GM21526 (cell line): ENCODE measurements around the gene SUGP2.
"Not testable (repeated sequence)": the region's sequence is repeated elsewhere in the genome, so short reads cannot be mapped to it uniquely, and the experiment has no call there.

Experiments used
- ATAC-seq: cut with Tn5 transposase; IDR thresholded peaks from one replicate; pipeline ENCODE4 v1.9.1; 2021; ENCODE audit warnings: moderate library complexity; ENCODE audit not compliant: unreplicated experiment, low FRiP score

SUGP2 gene

DNA sequence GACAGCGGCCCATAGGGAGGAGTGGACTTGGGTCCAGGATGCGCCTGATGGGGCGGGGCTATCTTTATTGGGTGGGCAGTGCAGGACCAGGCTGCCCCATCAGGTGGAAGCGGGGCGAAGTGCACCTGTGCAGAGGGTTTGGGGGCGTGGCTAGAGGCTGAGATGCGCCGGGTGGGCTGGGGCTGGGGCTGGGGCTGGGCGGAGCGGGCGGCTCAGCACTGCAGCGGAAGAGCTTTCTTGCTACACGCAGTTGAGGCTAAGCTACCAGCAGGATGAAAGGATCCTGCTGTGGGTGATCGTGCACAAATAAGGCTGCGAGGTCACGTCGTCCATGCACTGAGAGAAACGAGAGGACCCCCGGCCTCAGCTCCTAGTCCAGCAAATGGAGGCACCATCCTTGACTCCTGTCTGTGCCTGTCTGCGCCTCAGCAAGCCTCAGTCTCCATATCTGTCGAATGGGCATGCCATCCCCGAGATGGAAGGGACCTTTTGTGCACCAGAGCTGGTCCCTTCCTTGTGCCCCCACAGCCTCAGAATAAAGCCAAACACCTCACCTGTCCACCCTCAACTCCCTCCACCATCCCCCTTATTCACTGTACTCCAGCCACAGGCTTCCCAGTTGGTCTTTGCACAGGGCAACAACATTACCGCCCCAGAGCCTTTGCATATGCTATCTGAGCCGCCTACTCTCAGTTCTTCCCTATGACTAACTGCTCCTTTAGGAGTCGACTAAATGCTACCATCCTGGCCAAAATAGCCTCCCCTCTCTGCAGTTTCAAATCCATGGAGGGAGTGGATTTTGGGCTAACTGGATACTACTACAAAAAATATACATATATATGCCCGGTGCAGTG is 71.3 kb downstream of the SUGP2 start:
- ATAC-seq, result no peak

DNA sequence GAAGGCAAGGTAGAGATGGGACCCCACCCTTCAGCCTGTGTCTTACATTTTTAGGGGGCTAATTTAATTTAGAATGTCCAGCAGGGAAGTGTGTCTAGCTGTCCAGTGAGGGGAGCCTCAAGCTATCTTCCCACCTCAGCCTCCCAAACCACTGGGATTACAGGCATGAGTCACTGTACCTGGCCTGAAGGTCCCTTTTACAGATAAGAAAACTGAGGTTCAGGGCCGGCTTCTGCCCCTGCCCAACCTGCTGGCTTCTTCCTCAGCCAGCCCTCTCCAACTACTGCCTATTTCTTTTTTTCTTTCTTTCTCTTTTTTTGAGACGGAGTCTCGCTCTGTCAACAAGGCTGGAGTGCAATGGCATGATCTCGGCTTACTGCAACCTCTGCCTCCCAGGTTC is 72.9 kb downstream of the SUGP2 start:
- ATAC-seq, result no peak

DNA sequence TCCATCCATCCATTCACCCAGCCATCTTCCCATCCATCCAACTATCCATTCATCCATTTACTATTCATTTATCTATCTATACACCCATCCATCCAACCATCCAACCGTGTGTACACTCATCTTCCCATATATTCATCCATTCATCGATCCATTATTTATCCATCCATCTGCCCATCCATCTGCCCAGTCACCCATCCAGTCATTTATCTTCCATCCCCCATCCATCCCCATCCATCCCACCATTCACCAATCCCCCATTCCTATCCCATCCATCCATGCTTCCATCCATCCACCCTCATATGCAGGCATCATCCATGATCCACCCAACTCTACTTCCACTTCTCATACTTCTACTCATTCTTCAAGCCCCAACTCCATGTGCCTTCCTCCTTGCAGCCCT is 78.3 kb downstream of the SUGP2 start:
- no peak for ATAC-seq

DNA sequence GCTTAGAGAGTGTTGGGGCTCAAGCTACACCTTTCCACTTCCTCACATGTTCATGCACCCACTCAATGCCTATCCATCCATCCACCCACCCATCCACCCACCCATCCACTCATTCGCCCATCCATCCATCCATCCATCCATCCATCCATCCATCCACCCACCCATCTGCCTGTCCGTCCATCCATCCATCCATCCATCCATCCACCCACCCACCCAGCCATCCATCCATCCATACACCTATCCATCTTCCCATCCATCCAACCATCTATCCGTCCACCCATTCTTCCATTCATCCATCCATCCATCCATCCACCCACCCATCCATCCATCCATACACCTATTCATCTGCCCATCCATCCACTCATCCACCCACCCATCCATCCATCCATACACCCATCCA is 79.2 kb downstream of the SUGP2 start:
- no peak for ATAC-seq

DNA sequence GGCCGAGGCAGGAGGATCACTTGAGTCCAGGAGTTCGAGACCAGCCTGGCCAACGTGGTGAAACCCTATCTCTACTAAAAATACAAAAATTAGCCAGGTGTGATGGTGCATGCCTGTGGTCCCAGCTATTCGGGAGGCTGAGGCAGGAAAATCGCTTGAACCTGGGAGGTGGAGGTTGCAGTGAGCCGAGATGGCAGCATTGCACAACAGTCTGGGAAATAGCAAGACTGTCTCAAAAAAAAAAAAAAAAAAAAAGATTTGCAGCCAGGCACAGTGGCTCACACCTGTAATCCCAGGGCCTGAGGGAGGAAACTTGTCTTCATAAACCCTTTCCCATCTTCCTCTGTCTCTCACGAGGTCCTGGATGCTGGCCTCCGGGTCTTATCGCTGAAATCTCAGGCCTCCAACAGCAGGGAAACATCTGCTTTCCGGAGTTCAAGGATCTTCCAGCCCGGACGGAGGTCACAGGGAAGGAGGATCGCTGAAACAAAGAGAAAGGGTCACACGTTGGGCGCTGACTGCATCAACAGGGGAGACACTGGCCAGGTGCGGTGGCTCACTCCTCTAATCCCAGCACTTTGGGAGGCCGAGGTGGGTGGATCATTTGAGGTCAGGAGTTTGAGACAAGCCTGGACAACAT is 80.8 kb downstream of the SUGP2 start:
- ATAC-seq, result not testable (repeated sequence)

DNA sequence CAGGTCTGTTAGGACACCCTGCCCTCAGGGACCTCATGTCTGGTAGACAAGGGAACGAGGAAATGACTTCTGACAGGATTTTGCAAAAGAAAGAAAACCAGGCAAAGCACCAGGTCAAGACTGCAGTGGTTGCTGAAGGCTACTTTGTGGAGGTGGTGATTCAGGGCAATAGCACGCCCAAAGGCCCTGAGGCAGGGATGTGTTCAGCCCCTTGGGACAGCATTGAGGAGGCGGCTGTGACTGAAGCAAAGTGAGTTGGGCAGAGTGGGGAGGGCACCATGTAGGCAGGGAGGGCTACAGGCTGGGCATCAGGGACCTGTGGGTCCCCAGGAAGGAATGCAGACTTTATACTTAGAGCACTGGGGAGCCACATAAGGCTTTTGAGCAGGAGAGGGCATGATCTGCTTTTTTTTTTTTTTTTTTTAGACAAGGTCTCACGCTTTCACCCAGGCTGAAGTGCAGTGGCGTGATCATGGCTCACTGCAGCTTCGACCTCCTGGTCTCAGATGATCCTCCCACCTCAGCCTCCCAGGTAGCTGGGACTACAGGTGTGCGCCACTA is 81.5 kb downstream of the SUGP2 start:
- ATAC-seq, result no peak

DNA sequence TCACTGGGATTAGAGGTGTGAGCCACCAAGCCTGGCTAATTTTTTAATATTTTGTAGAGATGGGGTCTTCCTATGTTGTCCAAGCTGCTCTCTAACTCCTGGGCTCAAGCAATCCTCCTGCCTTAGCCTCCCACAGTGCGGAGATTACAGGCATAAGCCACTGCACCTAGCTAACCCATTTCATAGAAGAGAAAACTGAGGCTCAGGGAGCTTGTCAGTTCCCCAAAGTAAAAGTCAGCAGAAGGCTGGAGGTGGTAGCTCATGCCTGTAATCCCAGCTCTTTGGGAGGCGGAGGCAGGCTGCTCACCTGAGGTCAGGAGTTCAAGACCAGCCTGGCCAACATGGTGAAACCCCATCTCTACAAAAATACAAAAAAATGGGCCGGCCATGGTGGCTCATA is 83.5 kb downstream of the SUGP2 start:
- no peak for ATAC-seq

DNA sequence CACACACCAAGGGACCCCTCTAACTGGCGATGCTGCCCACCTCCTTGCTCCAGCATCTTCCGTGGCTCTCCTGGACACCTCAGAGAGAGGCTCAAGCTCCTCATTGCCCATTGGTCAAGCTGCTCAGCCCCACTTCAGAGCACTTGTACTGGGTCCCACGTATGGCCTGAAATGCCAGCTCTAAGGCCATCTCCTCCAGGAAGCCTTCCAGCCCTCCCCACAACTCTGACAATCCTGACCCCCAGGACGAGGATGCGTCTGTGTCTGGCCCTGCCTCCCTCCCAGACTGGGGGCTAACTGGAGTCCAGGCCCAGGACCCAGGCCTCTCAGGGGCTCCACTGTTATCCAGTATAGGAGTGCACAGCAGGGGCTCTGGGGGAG is 84.4 kb downstream of the SUGP2 start:
- ATAC-seq, result no peak

DNA sequence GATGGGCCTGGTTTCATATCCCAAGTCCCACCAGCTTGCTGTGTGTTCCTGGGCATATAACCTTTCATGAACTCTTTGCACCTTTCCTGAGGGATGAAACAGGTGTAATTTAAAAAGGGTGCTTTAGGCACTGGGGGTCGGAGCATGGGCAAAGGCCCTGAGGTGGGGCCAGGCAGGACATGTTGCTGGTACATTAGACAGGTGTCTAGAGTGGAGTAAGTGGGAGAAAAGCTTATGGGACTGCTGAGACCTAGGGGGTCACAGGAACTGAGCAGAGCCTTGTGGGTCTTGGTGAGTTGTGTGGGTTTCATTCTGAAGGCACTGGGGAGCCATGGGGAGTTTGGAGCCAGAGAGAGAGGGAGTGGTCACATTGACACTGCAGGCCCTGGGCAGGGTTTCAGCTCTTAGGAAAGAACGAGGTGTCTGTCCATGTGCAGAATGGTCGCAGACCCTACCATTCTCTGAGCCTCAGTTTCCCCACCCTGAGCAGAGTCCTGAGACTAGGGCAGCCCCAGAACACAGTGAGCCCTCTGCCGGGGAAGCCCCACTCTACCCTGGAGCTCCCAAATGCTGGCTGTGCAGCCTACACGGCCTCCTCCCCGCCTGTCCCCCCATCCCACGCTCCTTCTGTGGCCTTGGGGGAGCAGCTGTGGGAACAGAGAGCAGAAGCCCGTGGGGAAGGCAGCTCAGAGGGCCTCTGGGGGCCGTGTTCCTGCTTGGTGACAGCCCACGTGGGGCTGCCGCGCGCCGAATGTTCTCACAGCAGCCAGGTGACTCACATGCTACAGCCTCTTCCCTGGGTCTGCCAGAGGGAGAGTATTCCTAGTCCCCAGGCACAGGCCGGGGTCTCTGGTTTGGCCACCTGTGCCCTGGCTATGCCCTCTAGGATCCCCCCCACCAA is 85.0 kb downstream of the SUGP2 start:
- no peak for ATAC-seq

DNA sequence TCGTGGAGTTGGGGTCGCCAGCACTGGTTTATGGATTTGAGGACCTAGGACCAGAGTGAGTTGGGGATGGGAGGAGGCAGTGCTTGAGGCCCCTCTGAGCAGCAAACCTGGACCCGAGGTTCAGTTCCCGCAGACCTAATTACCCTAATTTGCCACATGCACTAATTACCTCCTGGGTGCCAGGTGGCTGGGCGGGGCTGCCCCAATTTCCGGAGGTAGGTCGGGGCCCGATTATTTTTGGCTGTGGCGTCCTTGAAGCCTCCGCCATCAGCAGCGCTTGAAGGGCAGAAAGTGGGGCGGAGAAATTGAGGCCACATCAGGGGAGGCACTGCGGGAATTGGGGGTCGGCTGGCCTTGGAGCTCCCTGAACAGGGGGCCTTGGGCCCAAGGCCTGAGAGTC is 86.4 kb downstream of the SUGP2 start:
- ATAC-seq, result no peak

DNA sequence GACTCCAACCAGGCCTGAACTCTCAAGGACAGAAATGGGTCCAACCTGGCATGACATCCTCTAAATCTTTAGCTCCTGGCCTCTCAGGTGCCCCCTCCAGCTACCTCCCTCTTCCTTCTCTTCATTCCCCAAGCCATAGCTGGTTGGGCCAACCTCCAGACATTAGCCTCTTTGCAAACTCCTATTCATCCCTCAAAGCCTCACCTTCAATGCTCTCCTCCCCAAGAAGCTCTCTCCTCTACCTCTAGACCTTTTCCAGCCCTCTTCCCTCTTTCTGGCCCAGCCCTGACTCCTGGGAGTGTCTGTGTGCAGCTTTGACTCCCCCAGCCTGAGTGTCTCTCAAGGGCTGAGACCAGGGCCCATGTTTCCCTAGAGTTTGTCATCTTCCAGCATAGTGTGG is 87.0 kb downstream of the SUGP2 start:
- ATAC-seq, result no peak

DNA sequence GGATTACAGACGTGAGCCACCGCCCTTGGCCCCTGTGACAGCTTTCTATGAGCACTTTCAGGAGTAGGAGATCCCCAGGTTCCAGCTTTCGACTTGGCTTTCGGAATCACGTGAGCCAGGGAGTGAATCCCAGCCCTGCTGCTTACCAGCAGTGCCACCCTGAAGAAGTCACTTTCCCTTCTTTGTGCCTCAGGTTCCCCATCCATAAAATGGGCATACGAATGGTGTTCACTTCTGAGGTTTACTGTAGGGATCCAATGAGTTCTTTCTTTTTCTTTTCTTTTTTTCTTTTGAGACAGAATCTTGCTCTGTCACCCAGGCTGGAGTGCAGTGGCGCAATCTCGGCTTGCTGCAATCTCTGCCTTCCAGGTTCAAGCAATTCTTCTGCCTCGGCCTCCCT is 88.0 kb downstream of the SUGP2 start:
- no peak for ATAC-seq

DNA sequence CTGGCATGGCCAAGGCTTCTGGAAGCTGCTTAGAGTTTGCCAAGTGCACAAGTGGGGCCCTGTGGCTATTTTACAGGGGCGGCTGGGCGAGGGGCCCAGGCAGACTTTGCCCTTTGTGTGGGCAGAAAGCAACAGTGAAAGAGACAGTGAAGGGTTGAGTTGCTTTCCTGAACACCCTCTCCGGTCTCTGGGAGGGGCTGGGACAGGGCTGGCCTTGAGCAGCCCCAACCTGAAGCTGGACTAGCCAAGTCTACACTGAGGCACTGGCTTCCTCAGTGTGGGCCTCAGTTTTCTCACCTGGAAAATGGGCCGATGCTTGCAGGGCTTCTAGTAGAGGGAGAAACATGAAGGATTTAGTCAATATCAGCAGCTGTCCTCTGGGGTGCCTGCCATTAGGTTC is 89.9 kb downstream of the SUGP2 start:
- no peak for ATAC-seq

DNA sequence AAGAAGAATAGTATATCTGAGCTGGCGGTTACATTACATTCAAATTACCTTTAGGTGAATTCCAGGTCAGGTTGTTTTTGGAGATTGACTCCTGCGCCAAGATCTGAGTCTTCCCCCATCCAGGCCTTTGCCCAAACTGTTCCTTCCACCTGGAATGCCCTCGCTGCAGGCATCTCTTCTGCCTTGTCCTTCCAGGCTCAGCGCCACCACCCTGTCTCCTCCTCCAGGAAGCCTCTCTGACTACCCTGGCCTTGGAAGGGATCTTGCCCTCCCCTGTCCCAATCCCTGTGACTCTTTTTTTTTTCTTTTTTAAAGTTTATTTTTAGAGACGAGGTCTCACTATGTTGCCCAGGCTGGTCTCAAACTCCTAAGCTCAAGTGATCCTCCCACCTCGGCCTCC is 90.6 kb downstream of the SUGP2 start:
- ATAC-seq, result no peak

DNA sequence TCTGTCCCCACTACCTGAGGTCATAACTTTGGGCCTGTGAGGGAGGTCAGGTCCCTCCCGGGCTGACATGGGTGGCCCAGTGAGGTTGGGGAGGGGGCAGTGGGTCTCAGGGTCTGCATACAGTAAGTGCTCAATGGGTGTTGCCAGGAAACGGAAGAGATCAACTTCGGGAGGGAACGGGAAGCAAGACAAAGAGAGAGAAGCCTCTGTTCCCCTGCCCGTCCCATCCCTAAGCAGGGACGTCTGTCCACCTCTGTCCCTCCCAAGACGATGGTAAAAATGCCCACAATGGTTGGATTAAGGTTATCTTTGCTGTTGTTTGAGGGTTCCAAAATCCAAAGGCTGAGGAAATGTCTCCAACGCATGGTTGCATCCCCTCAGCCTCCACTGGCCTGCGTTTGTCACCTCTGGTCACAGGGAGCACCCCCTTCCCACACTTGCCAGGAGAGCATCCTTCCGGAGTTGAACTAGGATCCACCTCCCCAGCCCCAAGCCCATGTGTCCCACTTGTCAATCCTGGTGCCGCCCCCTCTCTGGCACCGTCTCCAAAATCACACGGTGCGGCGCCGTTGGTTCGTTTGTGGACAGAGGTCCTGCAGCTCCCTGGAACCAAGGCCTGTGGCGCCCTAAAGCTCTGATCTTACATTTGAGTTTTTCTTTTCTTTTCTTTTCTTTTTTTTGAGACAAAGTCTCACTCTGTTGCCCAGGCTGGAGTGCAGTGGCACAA is 91.5 kb downstream of the SUGP2 start:
- no peak for ATAC-seq
